ENCODE data around the gene CCNI.
A peak's percentile ranks its signal among the peaks of the same experiment; 100 is the strongest.

CCNI gene

DNA sequence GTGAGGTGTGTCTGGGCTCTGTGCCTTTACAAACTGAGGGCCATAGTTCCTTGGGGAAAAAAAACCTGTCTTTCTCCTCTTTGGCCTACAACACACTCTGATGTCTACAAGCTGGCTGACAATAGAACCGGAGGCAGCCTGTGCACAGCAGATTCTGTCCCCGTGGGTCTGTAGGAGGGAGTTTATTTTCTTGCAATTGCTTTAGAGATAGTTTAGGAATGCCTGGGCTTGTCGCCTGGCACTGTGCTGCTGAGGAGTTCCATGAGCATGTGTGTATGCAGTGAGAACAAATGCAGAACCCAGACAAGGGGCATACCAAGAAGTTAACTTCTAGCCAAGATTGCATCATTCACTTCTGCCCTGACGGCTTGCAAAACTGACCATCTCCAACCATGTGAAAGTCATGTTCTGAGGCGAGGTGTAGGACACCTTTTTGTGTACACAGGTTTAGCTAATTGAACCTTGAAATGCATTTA, 54.1 kb downstream of the CCNI start:
- no peak overlapping the region for H3K4me3 ChIP-seq (ENCODE audit: low read depth, low read length)
- no peaks in the 10 kb centered on the region for H3K9me3 ChIP-seq (ENCODE audit: control insufficient read depth, insufficient read depth, low read depth, low read length)
- peaks cover 24% of the 10 kb centered on the region for H3K4me1 ChIP-seq (ENCODE audit: control insufficient read depth, insufficient read depth, low read length)
- peaks cover 76% of the 10 kb centered on the region for H3K36me3 ChIP-seq (ENCODE audit: control insufficient read depth, insufficient read depth, low read length)
- peak overlapping the region; percentile 59 for H3K27ac ChIP-seq (ENCODE audit: low read depth, low read length)
- H3K27me3 ChIP-seq (ENCODE audit: control insufficient read depth, insufficient read depth, low read length), result no peaks in the 10 kb centered on the region
- no peak overlapping the region for H3K9ac ChIP-seq (ENCODE audit: low read length)

DNA sequence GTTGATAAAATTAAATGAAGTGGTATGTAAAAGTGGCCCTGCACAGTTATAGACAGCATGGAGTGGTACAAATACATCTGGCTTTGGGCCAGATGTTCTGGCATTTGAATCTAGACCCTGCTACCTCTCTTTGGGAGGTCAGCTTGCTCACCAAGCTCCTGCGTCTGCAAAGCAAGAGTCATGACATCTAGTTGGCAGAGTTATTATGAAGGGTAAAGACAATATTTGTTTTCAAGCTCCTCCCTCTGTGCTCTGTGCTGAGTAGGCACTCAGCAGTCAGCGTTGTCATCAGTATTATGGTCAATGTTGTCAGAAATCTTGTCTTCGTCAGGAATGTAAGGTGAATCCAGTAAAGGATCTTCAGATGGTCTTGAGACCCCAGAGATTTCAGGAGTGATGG, 55.8 kb downstream of the CCNI start:
- peaks cover 71% of the 10 kb centered on the region for H3K36me3 ChIP-seq (ENCODE audit: control insufficient read depth, insufficient read depth, low read length)
- peaks cover 36% of the 10 kb centered on the region for H3K4me1 ChIP-seq (ENCODE audit: control insufficient read depth, insufficient read depth, low read length)
- no peak overlapping the region for H3K9ac ChIP-seq (ENCODE audit: low read length)
- no peak overlapping the region for H3K27ac ChIP-seq (ENCODE audit: low read depth, low read length)
- no peaks in the 10 kb centered on the region for H3K27me3 ChIP-seq (ENCODE audit: control insufficient read depth, insufficient read depth, low read length)
- H3K9me3 ChIP-seq (ENCODE audit: control insufficient read depth, insufficient read depth, low read depth, low read length), result no peaks in the 10 kb centered on the region
- no peak overlapping the region for H3K4me3 ChIP-seq (ENCODE audit: low read depth, low read length)

DNA sequence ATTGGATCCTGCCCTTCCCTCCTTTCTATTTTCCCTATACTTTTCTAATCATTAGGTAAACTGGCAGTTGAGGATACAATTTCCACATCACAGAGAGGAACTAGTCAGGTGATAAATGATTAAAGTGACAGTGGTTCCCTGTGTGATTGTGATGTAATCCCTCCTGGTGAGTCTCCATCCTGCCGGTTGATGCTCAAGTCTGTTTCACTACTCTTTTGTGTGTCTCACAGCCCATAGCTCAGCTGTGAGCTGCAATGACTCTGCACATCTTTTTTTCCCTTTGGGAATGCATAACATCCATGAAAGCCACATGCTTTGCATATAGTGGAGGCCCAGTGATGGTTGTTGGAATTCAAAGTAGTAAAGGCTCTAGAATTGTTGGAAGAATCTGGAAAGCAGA, 60.4 kb downstream of the CCNI start:
- Histone ChIP-seq H3K4me1 (ENCODE audit: control insufficient read depth, insufficient read depth, low read length) (peaks cover 51% of the 10 kb centered on the region), H3K9ac (ENCODE audit: low read length) (no peak overlapping the region), H3K27me3 (ENCODE audit: control insufficient read depth, insufficient read depth, low read length) (no peaks in the 10 kb centered on the region), H3K27ac (ENCODE audit: low read depth, low read length) (0 out of 2 replicates have a peak overlapping the region, but pooled peaks have one; percentile 39), H3K9me3 (ENCODE audit: control insufficient read depth, insufficient read depth, low read depth, low read length) (no peaks in the 10 kb centered on the region), H3K4me3 (ENCODE audit: low read depth, low read length) (no peak overlapping the region), H3K36me3 (ENCODE audit: control insufficient read depth, insufficient read depth, low read length) (peaks cover 47% of the 10 kb centered on the region)

DNA sequence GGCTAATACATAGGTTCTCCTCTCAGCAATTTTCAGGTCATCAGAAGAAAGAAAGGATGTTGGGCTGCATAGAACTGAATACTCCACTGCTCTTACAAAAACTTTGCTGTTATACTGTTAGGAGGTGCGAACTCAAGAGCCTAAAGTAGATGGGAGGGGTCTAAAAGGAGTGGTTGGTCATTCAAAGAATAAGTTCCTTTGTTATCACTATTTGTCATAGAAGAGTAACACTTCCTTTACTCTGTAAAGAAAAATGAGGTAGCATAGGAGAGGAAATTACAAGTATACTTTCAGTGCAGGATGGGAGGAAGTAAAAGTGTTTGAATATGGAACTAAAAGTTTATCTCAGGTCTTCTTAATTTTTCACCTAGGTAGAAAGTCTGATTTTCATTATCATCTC, 61.5 kb downstream of the CCNI start:
- H3K4me1 ChIP-seq (ENCODE audit: control insufficient read depth, insufficient read depth, low read length), result peaks cover 51% of the 10 kb centered on the region
- no peaks in the 10 kb centered on the region for H3K9me3 ChIP-seq (ENCODE audit: control insufficient read depth, insufficient read depth, low read depth, low read length)
- no peak overlapping the region for H3K9ac ChIP-seq (ENCODE audit: low read length)
- H3K27me3 ChIP-seq (ENCODE audit: control insufficient read depth, insufficient read depth, low read length), result no peaks in the 10 kb centered on the region
- peaks cover 37% of the 10 kb centered on the region for H3K36me3 ChIP-seq (ENCODE audit: control insufficient read depth, insufficient read depth, low read length)
- no peak overlapping the region; the same call in 1 of the 2 replicates for H3K27ac ChIP-seq (ENCODE audit: low read depth, low read length)
- no peak overlapping the region for H3K4me3 ChIP-seq (ENCODE audit: low read depth, low read length)

DNA sequence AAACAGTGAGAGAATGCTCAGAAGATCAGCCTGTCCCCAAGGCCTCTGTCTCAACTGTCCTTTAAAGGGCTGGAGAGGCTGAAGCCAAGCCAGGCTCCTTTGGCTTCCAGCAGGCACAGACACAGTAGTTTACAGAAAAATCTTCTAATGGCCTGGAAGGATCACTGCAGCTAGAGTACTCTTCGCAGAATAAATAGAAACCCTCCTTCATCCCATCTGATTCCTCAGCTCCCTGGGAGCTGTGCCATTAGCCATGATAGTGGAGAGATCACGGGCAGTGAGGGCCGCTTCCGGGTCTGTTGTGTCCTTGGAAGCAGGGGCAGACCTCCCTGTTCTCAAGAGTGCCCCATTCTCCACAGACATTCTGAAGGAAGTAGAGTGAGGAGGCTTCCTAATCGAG, 63.1 kb downstream of the CCNI start:
- Histone ChIP-seq H3K9me3 (ENCODE audit: control insufficient read depth, insufficient read depth, low read depth, low read length) (no peaks in the 10 kb centered on the region), H3K27ac (ENCODE audit: low read depth, low read length) (peak overlapping the region; percentile 43; the same call in 1 of the 2 replicates), H3K9ac (ENCODE audit: low read length) (no peak overlapping the region), H3K36me3 (ENCODE audit: control insufficient read depth, insufficient read depth, low read length) (peaks cover 29% of the 10 kb centered on the region), H3K4me1 (ENCODE audit: control insufficient read depth, insufficient read depth, low read length) (peaks cover 63% of the 10 kb centered on the region), H3K4me3 (ENCODE audit: low read depth, low read length) (no peak overlapping the region), H3K27me3 (ENCODE audit: control insufficient read depth, insufficient read depth, low read length) (no peaks in the 10 kb centered on the region)

DNA sequence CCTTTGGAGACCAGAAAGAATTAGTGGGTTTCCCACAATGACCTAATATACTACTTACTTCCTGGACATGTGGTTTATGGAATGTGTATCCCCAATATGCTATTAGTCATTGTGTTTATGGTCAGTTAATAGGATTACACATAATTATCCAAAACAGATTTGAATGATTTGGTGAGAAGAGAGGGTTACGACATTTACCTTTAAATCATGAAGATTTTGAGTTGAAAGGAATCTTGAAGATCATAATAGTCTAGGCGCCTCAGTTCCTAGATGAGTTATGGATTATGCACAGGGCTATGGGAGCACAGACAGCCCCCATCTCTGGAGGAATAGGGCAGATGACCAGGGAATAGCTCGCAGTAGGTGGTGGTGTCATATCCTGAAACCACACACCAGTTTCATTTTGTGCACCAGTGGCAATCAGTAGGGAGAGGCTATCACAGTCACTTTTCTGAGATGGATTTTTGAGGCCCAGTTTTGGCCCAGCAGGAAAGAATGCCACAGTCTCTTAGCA, 64.9 kb downstream of the CCNI start:
- Histone ChIP-seq H3K9me3 (ENCODE audit: control insufficient read depth, insufficient read depth, low read depth, low read length) (no peaks in the 10 kb centered on the region), H3K4me3 (ENCODE audit: low read depth, low read length) (no peak overlapping the region), H3K9ac (ENCODE audit: low read length) (no peak overlapping the region), H3K36me3 (ENCODE audit: control insufficient read depth, insufficient read depth, low read length) (peaks cover 33% of the 10 kb centered on the region), H3K27me3 (ENCODE audit: control insufficient read depth, insufficient read depth, low read length) (no peaks in the 10 kb centered on the region), H3K4me1 (ENCODE audit: control insufficient read depth, insufficient read depth, low read length) (peaks cover 72% of the 10 kb centered on the region), H3K27ac (ENCODE audit: low read depth, low read length) (no peak overlapping the region)

DNA sequence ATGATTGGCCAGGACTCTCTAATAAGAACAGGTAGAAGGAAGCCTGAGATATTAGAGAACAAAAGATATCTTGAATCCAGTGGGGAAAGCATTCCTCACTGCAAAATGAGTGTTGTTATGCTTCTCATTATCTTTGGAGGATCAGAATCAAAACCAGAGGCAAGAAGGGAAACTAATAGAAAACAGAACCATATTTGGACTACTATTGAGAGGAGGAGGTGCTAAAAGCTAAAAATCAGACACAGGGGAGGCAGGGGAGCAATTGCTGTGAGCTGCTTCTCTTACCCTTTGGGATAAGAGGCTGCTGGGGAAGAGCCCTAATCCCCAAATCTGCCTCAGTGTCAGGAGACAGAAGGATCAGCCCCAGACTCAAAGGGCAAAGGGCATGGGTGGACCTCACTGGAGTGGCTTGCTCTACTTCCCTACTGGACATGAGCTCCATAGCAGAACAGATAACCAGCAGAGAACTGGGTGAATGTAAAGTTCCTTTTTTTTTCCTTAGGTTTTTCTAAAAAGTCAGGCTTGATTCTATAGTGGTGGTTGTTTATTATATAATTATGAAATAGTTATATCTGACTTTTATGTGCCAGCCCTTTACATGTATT, 66.2 kb downstream of the CCNI start:
- H3K4me1 ChIP-seq (ENCODE audit: control insufficient read depth, insufficient read depth, low read length), result peaks cover 60% of the 10 kb centered on the region
- H3K36me3 ChIP-seq (ENCODE audit: control insufficient read depth, insufficient read depth, low read length), result peaks cover 36% of the 10 kb centered on the region

DNA sequence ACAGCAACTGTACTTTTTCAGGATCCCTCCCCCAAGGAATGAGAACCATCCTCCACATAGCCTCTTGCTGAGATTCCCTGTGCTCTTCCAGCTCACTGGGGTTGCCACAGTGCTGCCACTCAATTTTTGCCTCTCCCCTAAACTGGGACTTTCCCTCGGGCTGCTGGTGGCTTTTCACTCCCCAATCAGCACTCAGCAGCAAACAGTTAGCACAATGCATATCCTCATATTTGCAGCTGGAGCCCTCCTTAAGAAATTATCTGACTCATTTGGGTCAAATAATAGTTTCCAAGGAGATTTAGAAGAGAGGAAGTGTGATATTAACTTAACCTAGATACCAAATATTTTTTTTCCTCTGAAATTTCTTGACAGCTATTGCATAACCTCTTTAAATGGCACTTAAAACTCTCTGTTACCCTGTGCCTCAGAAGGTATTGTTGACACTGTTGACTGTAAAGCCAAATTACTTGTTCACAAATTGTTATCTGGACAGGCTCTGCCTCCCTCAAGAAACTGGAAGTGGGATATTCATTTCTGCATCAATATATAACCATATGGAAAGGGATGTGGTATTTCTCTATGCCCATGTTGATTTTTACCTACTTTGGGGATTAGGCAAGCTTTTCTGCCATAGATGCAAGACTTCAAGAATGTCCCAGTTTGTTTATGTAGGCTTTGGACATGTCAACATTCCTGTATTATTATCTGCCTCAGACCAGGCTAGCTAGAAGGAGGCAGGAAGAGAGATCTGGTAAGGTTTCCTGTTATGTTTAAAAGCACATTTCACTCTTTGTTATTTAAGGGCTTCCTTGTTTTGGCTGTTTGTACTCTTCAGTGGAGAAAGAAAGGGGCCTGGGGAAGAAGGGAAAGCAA, 68.2 kb downstream of the CCNI start:
- peaks cover 49% of the 10 kb centered on the region for H3K4me1 ChIP-seq (ENCODE audit: control insufficient read depth, insufficient read depth, low read length)
- peak overlapping the region; percentile 25; the same call in 1 of the 2 replicates for H3K27ac ChIP-seq (ENCODE audit: low read depth, low read length)
- H3K9me3 ChIP-seq (ENCODE audit: control insufficient read depth, insufficient read depth, low read depth, low read length), result no peaks in the 10 kb centered on the region
- peaks cover 33% of the 10 kb centered on the region for H3K36me3 ChIP-seq (ENCODE audit: control insufficient read depth, insufficient read depth, low read length)
- H3K9ac ChIP-seq (ENCODE audit: low read length), result no peak overlapping the region
- H3K27me3 ChIP-seq (ENCODE audit: control insufficient read depth, insufficient read depth, low read length), result no peaks in the 10 kb centered on the region
- H3K4me3 ChIP-seq (ENCODE audit: low read depth, low read length), result no peak overlapping the region

More for the DNA sequence above, 66.2 kb downstream of the CCNI start:
- Histone ChIP-seq H3K27me3 (ENCODE audit: control insufficient read depth, insufficient read depth, low read length) (no peaks in the 10 kb centered on the region), H3K27ac (ENCODE audit: low read depth, low read length) (no peak overlapping the region), H3K4me3 (ENCODE audit: low read depth, low read length) (no peak overlapping the region), H3K9ac (ENCODE audit: low read length) (no peak overlapping the region), H3K9me3 (ENCODE audit: control insufficient read depth, insufficient read depth, low read depth, low read length) (no peaks in the 10 kb centered on the region)

DNA sequence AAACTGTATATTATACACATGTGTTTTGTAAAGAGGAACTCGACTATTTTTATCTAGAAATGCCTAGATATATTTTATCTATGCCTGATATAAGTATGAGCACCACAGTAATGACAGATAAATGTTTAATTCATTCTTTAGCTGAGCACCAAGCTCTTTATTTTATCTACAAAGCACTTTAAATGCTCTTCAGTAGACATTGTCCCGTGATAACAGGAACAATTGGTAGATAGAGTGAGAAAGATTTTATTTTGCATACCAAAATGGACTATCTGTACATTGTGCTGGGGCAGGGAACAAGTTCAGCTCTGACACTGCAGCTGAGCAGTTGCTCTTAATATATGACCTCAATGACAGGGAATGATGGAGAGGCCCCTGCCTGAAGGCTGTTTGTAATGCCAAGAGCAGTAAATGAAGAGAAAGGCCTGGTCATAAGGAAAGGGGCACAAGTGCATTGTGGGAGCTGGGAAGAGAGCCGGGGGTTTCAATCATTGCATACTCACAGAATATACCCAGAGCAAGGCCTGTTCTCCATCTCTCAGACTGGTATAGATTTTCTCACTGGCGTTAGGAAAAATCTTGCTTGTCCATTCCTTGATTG, 68.9 kb downstream of the CCNI start:
- Histone ChIP-seq H3K9me3 (ENCODE audit: control insufficient read depth, insufficient read depth, low read depth, low read length) (no peaks in the 10 kb centered on the region), H3K36me3 (ENCODE audit: control insufficient read depth, insufficient read depth, low read length) (peaks cover 28% of the 10 kb centered on the region), H3K4me1 (ENCODE audit: control insufficient read depth, insufficient read depth, low read length) (peaks cover 52% of the 10 kb centered on the region), H3K4me3 (ENCODE audit: low read depth, low read length) (no peak overlapping the region), H3K27me3 (ENCODE audit: control insufficient read depth, insufficient read depth, low read length) (no peaks in the 10 kb centered on the region), H3K27ac (ENCODE audit: low read depth, low read length) (peak overlapping the region; percentile 25; the same call in 1 of the 2 replicates), H3K9ac (ENCODE audit: low read length) (no peak overlapping the region)

DNA sequence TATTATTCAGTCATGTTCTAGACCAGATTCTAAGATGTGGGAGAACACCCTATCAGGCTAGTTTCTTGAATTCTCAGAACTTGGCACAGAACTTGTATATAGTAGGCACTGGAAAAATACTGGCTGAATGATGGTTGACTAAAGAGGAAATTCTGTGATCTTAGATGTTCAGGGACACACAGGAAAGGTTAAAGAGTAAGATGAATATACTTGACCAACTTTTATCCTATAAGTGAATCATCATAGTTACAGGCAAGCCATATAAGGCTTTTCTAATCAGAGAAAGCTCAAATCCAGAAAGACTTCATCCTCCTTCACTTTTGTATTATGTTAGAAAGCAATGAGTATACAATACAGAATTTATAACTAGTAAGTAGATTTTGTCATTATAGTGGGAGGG, 72.4 kb downstream of the CCNI start:
- peaks cover 34% of the 10 kb centered on the region for H3K36me3 ChIP-seq (ENCODE audit: control insufficient read depth, insufficient read depth, low read length)
- H3K9ac ChIP-seq (ENCODE audit: low read length), result no peak overlapping the region
- no peak overlapping the region for H3K4me3 ChIP-seq (ENCODE audit: low read depth, low read length)
- H3K4me1 ChIP-seq (ENCODE audit: control insufficient read depth, insufficient read depth, low read length), result peaks cover 46% of the 10 kb centered on the region
- no peaks in the 10 kb centered on the region for H3K9me3 ChIP-seq (ENCODE audit: control insufficient read depth, insufficient read depth, low read depth, low read length)
- no peaks in the 10 kb centered on the region for H3K27me3 ChIP-seq (ENCODE audit: control insufficient read depth, insufficient read depth, low read length)
- no peak overlapping the region for H3K27ac ChIP-seq (ENCODE audit: low read depth, low read length)
